NCI-H510A (cell line): ENCODE data around the gene CYP46A1.

ENCODE experiments used
- DNase-seq: peaks from one replicate; lab custom pipeline; 2025; lab: John Stamatoyannopoulos, UW

The CYP46A1 gene

DNA sequence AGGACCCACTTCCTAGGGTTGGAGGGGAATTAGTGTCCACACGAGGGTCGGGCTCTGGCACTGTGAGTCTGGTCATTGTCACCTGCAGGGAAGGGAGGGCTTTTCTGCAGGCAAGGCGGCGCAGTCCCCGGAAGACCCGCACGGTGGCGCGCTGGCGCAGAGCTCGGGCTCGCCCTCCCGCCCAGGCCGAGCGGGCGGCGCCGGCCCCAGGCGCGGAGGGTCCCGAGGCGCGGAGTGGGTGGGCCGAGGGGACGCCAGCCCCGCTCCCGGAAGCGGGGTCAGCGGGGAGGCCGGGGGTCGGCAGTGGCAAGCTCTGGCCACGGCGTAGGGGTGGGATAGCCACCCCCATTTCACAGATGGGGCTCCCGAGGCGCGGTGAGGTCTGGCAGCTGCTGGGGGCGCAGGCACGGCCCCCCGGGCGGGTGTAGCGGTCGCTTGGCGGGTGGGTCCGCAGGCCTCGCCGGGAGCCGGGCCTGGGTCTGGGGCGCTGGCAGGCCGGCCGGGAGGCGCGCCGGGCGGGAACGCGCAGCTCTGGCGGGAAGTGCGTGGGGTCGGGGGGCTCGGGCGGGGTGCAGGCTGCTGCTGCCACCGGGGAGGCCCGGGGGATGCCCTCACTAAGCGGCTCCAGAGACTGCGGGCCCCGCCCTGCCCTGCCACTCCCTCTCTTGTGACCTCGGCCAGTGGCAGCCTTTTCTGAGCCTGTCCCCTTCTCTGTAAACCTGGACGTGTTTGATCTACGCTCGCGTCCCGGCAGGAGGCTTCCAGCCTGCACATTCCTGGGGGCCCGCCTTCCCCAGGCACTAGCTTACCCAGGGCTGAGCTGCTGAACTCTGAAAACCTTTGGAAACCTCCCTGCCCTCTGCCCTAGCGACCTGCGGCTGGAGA, 46.1 kb downstream of the CYP46A1 start:
- DNase-seq: no peak

DNA sequence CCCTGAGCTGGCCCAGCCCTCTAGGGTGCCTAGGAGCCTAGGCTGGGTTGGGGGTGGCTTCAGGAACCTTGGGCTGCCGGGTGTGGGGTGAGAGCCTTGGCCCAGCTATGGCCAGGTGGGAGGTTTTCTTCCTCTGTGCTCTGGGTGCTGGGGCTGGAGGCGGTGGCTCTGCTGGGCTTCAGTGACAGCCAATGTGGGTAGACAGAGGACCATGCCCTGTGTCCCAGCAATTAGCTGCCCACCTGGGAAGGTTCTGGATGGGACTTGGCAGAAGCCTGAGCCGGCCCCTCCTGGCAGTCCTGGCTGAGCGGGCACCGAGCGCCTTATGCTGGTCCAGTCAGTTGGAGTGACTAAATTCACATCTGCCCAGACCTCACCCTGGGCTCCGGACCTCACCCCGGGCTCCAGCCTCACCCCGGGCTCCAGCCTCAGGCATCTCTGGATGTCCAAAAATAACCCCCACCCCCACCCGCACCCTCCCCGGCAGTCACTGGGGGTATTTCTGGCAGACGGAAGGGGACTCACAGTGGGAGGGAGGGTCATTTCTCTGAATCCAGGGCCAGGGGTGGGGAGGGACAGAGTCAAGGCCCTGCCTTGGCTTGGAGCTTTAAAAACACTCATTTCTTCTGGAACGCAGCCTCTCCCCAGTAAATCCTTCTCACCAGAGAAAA, 46.9 kb downstream of the CYP46A1 start:
- DNase-seq: no peak

DNA sequence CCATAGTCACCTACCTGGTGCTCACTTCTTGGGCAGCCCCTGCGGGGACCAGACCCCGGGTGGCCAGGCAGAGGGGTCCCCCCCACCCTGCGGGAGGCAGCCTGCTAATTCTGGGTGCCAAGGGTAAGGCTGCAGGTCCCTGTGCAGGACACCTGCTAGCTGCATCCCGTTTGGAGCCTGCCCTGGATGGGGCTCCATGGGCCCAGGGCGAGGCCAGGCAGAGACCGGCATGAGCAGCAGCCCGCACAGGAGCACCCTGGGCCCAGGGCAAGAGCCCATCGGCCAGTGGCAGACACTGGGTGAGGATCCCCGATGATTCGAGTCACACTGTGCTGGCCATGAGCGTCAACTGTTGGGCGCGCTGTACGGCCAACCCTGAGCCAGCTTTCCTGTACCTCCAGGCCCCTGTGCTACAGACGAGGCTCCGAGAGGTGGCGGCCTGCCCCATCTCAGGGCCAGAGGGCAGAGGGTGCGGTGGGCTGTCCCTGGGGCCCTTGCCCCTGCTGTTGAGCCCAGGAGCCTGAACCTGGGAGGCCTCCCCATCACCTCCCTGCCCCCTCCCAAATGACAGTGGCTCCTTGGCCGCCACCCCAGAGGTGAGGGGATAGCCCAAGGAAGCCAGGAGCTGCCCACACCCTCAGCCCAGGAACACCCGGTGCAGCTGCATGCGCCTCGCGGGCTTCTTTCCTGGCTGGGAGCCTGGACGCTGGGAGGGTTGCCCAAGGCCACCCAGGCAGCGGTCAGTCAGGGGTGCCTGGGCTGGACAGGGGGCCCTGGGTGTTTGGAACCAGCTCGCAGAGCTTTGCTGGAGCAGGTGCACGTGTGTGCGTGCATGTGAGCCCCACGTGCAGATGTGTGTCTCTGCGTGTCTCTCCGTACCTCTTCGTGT, 47.7 kb downstream of the CYP46A1 start:
- DNase-seq: no peak

DNA sequence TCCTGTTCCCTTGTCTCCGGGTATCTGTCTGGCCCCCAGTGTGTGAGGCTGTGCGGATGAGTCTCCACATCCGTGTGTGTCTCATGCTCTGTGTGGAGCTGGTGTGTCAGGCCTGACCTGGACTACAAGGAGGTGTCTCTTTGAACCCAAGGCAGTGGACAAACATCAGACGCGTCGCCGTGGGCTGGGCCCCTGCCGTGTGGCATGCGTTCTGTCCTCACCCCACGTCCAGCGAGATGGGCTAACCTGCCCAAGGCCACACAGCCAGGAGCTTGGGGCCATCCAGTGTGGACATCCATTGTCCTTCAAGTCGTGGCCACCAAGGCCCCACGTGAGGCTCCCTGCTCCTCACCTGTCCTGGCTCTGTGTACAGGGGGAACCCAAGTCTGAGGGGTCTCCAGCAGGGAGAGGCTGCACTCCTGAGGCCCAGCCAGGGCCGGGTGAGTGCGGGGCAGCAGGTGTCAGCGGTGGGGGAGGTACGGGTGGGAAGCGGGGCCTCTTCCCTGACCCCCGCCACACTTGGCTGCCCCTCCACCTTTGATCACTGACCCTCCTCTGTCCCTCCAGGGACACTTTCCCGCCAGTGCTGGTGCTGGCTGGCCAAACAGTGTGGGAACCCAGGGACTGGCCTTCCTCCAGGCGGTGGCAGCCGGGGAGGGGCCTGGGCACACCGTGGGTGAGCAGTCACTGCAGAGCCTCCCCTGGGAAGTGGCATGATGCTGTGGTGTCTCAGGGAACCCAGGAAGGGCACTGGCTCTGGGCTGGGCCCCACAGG, 48.5 kb downstream of the CYP46A1 start:
- DNase-seq: no peak

DNA sequence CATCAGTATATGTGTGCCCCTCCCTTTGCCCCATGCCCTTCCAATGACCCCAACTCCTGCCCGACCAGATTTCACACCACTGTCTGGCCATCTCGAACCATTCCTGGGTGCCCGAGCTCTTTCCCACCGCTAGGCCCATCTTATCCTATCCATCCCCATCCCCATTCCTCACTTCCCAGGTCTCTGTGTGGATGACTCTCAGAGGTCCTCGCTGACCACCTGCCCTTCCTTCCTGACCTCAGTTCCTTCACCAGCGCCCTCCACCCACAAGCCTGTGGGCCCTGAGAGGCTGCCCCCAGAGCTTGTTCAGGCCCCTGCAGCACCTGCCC, 49.1 kb downstream of the CYP46A1 start:
- no peak for DNase-seq

DNA sequence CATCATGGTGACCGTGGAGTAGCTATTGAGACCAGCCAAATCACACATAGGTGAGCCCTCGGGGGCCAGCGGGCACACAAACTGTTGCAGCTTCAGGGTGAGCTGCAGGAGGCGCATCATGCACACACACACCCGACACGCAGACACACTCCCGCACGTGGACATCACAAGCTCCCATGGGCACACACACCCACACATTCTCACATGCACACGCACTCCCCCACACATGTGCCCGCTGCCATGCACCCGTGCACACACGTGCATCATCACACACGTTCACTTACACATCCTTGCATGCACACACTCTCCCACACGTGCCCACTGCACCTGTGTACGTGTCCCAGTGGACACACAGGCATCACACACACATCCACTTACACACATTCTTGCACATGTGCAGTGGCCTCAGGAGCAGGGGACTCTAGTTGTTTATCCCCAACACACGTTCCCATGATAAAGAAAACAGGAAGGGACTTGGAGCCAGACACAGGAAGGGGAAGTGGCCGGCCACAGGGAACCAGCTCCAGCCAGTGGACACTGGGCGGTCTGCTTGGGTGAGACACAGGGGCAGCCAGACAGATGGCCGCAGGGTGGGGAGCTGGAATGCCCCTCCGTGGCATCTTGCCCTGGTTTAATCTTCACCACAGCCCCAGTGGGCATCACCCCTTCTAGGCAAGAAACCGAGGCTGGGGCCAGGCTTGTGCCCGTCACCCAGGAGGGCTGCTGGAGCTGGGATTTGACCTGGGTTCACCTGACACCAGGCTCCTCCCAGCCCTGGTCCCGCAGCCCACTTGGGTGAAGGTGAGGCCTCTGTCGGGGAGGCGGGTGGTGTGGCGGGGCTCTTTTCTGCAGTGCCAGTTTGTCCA, 49.7 kb downstream of the CYP46A1 start:
- no peak for DNase-seq

DNA sequence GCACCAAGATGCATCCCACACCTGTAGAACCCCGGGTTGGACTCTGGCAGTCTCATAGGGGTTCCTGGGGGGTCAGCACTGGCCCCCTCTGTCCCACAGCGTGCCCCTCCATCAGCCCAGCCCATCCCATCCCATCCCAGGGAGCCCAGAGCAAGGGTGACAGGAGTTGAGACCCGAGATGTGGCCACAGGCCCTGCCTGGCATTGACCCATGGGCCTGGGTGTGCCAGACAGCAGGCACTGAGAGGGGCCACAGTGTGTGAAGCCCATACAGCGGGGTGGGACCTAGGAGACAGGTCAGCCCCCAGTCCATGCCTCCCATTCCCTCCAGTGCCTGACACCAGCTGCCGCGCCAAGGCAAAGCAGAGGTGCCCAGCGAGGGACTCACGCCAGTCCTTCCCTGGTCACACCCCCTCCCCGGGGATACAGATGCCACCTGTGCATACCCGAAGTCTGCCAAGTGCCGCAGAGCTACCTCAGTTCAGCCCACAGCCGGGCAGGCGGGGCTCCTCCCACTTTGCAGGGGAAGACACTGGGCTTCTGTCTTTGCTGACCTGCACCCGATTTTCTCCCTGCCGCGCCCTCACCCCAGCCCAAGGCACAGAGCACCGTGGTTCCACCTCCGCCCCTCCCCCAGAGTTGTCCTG, 50.4 kb downstream of the CYP46A1 start:
- no peak for DNase-seq

DNA sequence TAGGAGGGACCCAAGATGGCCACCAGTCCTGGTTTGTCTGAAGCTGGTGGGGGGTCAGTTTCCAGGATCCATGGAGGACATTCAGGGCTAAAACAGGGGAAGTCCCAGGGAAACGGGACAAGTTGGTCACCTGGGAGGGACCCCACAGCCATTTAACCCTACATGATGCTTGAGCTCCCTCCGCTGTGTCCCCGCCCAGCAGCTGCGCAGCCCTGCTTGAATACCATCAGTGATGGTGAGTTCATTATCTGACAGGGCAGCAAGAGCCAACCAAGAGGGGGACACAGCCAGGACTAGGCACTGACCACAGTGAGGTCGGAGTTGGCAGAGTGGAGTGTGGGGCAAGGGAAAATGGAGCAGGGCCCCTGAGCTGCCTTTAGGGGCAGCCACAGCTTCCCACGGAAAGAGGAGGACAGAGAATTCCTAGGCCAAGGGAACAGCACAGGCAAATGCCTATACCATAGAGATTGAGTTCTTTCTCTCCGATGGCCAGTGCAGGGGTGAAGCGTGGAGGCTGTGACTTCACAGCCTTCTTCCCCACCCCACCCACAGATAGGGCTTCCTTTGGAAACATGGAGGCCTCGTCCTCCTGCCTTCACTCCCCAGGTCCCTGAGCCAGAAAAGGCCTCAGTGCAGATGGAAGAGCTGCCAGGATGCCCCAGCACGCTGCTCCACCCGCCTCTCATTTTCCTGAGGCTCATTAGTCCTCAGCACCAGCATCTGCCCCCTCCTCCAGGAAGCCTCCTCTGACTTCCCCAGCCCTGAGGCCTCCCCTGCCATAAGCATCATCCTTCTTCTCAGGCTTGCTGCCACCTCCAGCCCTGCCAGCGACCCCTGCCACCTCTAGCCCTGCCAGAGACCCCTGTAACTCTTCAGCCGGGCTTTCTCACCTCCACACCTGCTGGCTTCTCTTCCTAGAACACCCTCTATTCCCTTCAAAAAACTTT, 51.4 kb downstream of the CYP46A1 start:
- DNase-seq: no peak

DNA sequence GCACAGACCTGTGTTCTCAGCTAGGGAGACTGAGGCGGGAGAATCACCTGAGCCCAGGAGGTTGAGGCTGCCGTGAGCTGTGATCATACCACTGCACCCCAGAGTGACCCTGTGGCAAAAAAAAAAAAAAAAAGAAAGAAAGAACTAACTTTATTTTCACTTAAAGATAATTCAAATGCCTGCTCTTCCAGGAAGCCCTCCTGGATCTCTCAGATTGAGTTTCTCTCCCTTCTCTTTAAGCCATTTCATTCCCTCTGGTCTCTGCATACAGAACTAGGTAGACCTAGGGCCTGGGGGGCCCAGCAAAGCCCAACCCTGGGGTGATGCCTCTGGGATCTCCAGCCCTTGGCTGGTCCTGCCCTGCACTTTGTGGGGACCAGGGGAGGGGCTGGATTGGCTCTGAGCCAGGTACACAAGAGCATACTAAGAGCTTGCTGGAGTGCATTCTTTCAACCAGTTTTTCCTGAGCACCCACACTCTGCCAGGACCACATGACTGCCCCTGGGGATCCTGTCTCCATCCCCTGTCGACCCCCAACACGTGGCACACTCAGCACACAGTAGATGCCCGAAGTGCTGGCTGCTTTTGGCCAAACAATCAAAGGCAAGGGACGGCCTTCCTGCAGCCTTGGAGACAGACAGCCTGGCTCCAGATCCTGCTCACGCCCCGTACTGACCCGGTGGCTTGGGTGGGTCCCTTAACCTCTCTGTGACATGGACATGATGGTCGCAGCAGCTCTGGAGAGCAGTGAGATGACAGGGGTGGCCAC, 52.7 kb downstream of the CYP46A1 start:
- DNase-seq: no peak

DNA sequence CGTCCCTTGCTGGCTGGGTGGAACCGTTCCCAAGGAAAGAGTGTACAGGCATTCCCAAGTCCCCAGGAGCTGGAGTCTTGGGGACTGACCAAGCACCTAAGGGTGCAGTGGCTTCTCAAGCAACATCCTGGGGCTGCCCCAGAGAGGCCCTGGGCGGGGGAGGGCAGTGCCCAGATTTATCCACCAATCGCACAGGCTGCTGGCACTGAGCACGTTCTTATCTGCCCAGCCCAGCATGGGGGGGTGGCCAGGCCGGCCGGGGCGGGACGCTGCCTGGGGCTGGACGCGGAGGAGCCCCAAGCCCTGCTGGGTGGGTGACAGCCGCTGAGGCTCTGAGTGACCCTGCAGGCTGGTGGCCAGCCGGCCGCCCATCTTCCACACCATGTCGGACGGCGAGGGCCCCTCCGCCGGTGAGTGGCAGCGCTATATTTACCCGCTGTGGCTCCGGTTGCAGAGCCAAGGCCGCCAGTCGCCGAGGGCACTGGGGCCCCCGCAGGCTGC, 53.4 kb downstream of the CYP46A1 start:
- DNase-seq: no peak

DNA sequence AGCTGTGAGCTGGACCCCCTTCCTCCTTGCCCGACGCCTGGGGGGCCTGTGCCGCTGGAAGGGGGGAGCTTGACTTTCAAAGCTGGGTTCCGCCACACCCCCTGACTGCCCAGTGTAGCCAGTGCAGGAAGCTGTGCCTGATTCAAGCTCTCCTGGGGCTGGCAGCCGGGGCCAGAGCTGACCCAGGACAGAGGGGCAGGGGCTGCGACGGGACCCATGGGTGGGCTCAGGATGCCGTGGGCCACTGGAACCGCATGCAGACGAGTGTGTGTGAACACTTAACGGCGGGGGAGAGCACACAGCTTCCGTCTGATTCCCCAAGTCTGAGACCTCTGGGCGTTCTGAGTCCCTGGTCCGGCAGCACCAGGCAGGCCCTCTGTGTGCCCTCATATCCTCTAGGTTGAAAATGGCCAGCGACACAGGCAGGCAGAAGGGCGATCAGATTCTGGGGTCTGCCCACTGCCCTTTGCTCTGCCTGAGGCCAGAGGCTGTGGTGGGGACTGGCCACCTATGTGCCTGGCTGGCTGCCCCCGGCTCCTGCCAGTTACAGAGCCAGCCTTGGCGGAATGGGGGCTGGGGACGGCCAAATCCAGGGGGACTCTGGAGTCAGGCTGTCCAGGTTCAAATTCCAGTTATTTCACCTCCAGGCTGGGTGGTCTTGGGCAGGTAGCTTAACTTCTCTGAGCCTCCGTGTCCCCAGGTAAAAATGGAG, 54.0 kb downstream of the CYP46A1 start:
- no peak for DNase-seq

DNA sequence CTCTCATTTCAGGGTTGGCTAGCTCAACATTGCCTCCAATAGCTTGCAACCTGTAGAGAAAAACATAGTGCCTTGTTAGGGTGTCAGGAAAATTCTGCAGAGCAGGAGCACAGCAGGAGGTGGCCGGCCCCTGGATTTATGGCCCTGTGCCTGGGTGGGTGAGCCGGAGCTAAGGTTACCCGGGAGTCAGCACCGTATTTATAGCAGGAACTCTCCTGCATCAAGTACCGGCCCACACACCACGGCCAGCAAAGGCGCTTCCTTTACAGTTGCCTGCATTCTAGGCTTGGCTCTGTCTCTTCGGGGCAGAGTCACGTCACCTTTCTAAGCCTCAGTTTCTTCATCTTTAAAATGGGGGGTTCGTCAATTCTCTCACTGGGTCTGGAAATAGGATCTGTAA, 56.3 kb downstream of the CYP46A1 start:
- DNase-seq: no peak

DNA sequence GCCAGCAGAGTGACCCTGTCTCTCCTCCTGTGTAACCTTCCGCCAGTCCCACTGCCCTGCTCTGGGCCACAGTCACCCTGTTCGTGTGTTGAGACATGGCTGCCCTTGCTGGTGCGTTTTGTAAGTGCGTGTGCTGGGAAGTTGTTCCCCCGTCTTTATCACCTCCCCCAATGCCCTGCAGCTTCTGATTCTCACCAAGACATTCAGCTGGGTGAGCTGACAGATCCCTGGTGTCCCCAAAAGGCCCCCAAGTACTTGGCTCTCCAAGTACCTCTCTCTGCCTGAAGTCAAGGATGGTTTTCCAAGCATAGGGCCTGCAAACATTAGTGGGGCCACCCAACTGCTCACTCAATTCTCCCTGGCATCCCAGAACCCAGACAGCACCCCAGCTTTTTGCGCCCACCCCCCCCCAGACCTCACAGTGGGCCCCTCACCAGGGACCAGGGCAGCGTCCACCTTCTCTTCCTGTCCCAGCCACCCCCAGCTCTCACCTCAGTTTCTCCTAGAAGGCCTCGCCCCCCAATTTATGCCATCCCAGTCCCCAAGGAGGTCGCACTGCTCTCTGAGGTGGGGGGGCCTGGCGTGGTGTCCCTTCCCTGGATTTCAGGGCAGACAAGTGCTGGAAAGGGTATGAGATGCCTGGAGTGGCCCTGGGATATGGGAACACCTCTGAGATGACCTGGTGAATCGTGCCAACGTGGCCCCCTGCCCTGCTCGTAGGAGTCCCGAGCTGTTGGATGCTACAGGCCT, 57.3 kb downstream of the CYP46A1 start:
- no peak for DNase-seq

DNA sequence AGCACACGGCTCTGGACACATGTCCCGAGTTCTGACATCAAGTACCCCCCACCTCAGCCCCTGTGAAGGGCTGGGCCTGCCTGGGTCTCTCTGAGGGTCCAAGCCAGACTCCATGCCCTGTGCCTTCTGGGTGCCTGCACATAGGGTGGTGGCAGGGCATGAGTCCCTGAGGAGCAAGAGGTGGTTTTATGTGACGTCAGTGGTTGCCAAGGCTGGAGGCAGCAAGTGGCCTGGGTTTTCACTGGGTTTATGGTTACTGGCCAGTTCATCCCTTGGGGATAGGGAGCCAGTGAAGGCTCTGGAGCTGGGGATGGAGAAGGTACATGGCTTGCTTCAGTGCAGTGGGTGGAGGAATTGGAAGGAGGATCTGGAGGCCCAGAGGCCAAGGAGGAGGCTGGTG, 58.0 kb downstream of the CYP46A1 start:
- DNase-seq: no peak

DNA sequence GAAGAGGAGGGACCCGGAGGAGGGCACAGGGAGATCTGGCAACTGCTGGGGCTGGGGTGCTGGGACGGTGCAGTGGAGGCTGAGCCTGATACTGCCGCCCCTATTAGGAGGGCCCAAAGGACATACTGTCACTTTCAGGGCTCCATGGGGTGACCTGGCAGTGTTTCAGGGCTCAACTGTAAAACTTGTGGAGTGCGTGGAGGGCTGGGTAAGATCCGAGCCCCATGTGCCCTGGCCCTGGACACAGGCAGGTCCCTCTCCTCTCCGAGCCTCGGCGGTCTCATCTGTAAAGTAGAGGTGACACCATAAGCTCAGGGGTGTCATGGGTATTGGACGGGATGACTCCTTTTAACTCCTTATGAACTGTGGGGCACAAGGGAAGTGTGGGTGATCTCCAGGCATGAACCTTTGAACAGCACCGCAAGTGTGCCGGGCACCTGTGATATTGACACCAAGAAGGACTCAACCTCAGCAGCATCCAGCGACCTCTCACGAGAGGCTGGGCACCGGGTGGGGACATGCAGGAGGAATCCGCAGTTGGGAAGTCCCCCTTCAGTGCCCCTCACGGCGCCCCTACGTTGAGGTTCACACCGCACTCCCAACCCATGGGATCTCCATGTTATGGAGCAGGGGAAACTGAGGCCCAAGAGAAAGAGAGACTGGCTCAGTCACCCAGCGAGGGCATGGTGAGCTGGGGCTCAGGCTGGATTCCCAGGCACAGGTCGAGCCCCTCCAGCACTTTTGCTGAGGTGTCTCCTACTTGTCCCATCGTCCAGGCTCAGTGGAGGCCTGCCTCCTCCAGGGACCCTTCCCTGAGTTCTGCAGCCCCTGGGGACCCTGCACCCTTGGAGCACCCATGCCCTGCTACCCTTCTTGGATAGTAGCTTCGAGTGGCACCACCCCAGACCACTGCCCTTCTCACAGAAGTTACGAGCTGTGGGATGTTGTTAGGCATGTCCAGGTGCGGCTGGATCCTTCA, 58.7 kb downstream of the CYP46A1 start:
- no peak for DNase-seq
